ENCODE measurements around the gene SEMA6B.
"Not testable (repeated sequence)": the region's sequence is repeated elsewhere in the genome, so short reads cannot be mapped to it uniquely, and the experiment has no call there.

The SEMA6B gene

GRCh38 chr19:4531562-4532165 lies 27.8 kb downstream of the SEMA6B start:
- TF ChIP-seq SPI1 (IDR thresholded peaks at IDR 0.05; ENCODE audit: low read depth, low read length) (no peak), TAF1 (IDR thresholded peaks at IDR 0.05; ENCODE audit: low read depth, low read length) (no peak), POLR2A (IDR thresholded peaks at IDR 0.05; ENCODE audit: low read depth, low read length) (no peak), POLR2AphosphoS5 (IDR thresholded peaks at IDR 0.05; ENCODE audit: low read depth, low read length) (no peak), PAX5 (IDR thresholded peaks at IDR 0.05; ENCODE audit: insufficient read depth, low read length, severe bottlenecking) (no peak), POU2F2 (IDR thresholded peaks at IDR 0.05; ENCODE audit: low read depth, low read length) (no peak)
- DNase-seq (ENCODE audit: insufficient read length, low spot score) (no peak), FAIRE-seq (no peak)

- no peak for TF ChIP-seq PAX5 (IDR thresholded peaks at IDR 0.05; ENCODE audit: insufficient read depth, low read length, severe bottlenecking)
- TF ChIP-seq TAF1 (IDR thresholded peaks at IDR 0.05; ENCODE audit: low read depth, low read length): no peak
- TF ChIP-seq POLR2AphosphoS5 (IDR thresholded peaks at IDR 0.05; ENCODE audit: low read depth, low read length): no peak
- no peak for TF ChIP-seq POU2F2 (IDR thresholded peaks at IDR 0.05; ENCODE audit: low read depth, low read length)
- no peak for TF ChIP-seq POLR2A (IDR thresholded peaks at IDR 0.05; ENCODE audit: low read depth, low read length)
- no peak for TF ChIP-seq SPI1 (IDR thresholded peaks at IDR 0.05; ENCODE audit: low read depth, low read length)
- DNase-seq (ENCODE audit: insufficient read length, low spot score): no peak
- FAIRE-seq: no peak
Observed at GRCh38 chr19:4529924-4530522, 29.5 kb downstream of the SEMA6B start.

DNA sequence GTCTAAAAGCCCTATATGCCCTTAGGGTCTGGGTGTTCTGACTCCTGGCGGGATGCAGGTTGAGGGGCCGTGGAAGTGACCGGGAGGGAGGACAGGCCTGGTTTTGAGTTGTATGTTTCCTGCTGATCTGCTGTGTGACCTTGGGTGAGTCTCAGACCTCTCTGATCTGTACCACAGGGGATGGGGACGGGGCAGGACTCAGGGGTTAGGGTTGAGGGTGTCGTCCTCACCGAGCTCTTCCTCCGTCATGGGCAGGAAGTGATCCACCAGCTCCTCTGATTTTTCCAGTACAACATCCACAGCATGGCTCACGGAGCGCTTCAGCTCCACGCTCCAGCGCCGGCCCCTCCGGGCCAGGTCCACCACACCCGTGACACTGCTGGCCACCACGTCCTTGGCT lies 30.6 kb downstream of the SEMA6B start:
- no peak for DNase-seq (ENCODE audit: insufficient read length, low spot score)
- no peak for FAIRE-seq
- no peak for TF ChIP-seq POLR2AphosphoS5 (IDR thresholded peaks at IDR 0.05; ENCODE audit: low read depth, low read length)
- no peak for TF ChIP-seq PAX5 (IDR thresholded peaks at IDR 0.05; ENCODE audit: insufficient read depth, low read length, severe bottlenecking)
- no peak for TF ChIP-seq TAF1 (IDR thresholded peaks at IDR 0.05; ENCODE audit: low read depth, low read length)
- no peak for TF ChIP-seq SPI1 (IDR thresholded peaks at IDR 0.05; ENCODE audit: low read depth, low read length)
- no peak for TF ChIP-seq POLR2A (IDR thresholded peaks at IDR 0.05; ENCODE audit: low read depth, low read length)
- no peak for TF ChIP-seq POU2F2 (IDR thresholded peaks at IDR 0.05; ENCODE audit: low read depth, low read length)

- FAIRE-seq; DNase-seq (ENCODE audit: insufficient read length, low spot score): not testable (repeated sequence)
Observed at GRCh38 chr19:4527377-4527776, 32.1 kb downstream of the SEMA6B start.

GRCh38 chr19:4525563-4526002 lies 33.9 kb downstream of the SEMA6B start:
- no peak for DNase-seq (ENCODE audit: insufficient read length, low spot score)
- TF ChIP-seq POU2F2 (IDR thresholded peaks at IDR 0.05; ENCODE audit: low read depth, low read length): no peak
- TF ChIP-seq TAF1 (IDR thresholded peaks at IDR 0.05; ENCODE audit: low read depth, low read length): no peak
- no peak for TF ChIP-seq PAX5 (IDR thresholded peaks at IDR 0.05; ENCODE audit: insufficient read depth, low read length, severe bottlenecking)
- TF ChIP-seq SPI1 (IDR thresholded peaks at IDR 0.05; ENCODE audit: low read depth, low read length): no peak
- TF ChIP-seq POLR2A (IDR thresholded peaks at IDR 0.05; ENCODE audit: low read depth, low read length): no peak
- no peak for TF ChIP-seq POLR2AphosphoS5 (IDR thresholded peaks at IDR 0.05; ENCODE audit: low read depth, low read length)
- no peak for FAIRE-seq

- TF ChIP-seq POU2F2 (IDR thresholded peaks at IDR 0.05; ENCODE audit: low read depth, low read length) (no peak), TAF1 (IDR thresholded peaks at IDR 0.05; ENCODE audit: low read depth, low read length) (no peak), POLR2A (IDR thresholded peaks at IDR 0.05; ENCODE audit: low read depth, low read length) (no peak)
- FAIRE-seq (peak; percentile 85), DNase-seq (ENCODE audit: insufficient read length, low spot score) (peak; percentile 75)
Observed at GRCh38 chr19:4524808-4525562, 34.5 kb downstream of the SEMA6B start.

GRCh38 chr19:4523306-4524110 lies 36.0 kb downstream of the SEMA6B start:
- TF ChIP-seq POU2F2 (IDR thresholded peaks at IDR 0.05; ENCODE audit: low read depth, low read length) (no peak), PAX5 (IDR thresholded peaks at IDR 0.05; ENCODE audit: insufficient read depth, low read length, severe bottlenecking) (no peak), POLR2AphosphoS5 (IDR thresholded peaks at IDR 0.05; ENCODE audit: low read depth, low read length) (no peak), POLR2A (IDR thresholded peaks at IDR 0.05; ENCODE audit: low read depth, low read length) (no peak), TAF1 (IDR thresholded peaks at IDR 0.05; ENCODE audit: low read depth, low read length) (no peak), SPI1 (IDR thresholded peaks at IDR 0.05; ENCODE audit: low read depth, low read length) (no peak)
- DNase-seq (ENCODE audit: insufficient read length, low spot score): no peak
- FAIRE-seq: peak; percentile 70

GRCh38 chr19:4522291-4523002 lies 37.0 kb downstream of the SEMA6B start:
- DNase-seq (ENCODE audit: insufficient read length, low spot score) (no peak), FAIRE-seq (no peak)
- TF ChIP-seq POU2F2 (IDR thresholded peaks at IDR 0.05; ENCODE audit: low read depth, low read length) (no peak), SPI1 (IDR thresholded peaks at IDR 0.05; ENCODE audit: low read depth, low read length) (no peak), POLR2AphosphoS5 (IDR thresholded peaks at IDR 0.05; ENCODE audit: low read depth, low read length) (no peak), POLR2A (IDR thresholded peaks at IDR 0.05; ENCODE audit: low read depth, low read length) (no peak), PAX5 (IDR thresholded peaks at IDR 0.05; ENCODE audit: insufficient read depth, low read length, severe bottlenecking) (no peak), TAF1 (IDR thresholded peaks at IDR 0.05; ENCODE audit: low read depth, low read length) (no peak)

DNA sequence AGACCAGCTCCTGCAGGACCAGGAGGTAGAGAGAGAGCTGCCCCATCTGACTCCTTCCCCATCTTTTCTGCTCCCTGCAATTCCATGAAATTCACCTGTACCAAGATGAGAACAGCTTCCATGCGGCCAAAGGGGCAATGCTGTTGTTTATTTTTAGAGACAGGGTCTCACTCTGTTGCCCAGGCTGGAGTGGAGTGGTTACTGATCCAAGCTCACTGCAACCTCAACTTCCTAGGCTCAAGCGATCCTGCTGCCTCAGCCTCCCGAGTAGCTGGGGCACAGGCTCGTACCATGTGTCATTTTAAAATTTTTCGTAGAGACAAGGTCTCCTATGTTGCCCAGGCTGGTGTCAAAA lies 37.6 kb downstream of the SEMA6B start:
- no peak for FAIRE-seq
- TF ChIP-seq POLR2A (IDR thresholded peaks at IDR 0.05; ENCODE audit: low read depth, low read length) (no peak), PAX5 (IDR thresholded peaks at IDR 0.05; ENCODE audit: insufficient read depth, low read length, severe bottlenecking) (no peak), POLR2AphosphoS5 (IDR thresholded peaks at IDR 0.05; ENCODE audit: low read depth, low read length) (no peak), TAF1 (IDR thresholded peaks at IDR 0.05; ENCODE audit: low read depth, low read length) (no peak), SPI1 (IDR thresholded peaks at IDR 0.05; ENCODE audit: low read depth, low read length) (no peak), POU2F2 (IDR thresholded peaks at IDR 0.05; ENCODE audit: low read depth, low read length) (no peak)
- no peak for DNase-seq (ENCODE audit: insufficient read length, low spot score)
